ENCODE data around the gene PCDH9. TPM values are rescaled to one million over a fixed set of nuclear protein-coding genes. Genes with fewer than 3 reads are reported as not detected.

PCDH9 gene
- total RNA-seq, 2 donors from 2014 or later = 0.44 to 1.0 TPM

GRCh38 chr13:67062160-67062559 is 168.0 kb downstream of the PCDH9 start:
- no peaks in the 10 kb centered on the region for H3K9me3 ChIP-seq
- no peak overlapping the region for H3K9ac ChIP-seq (ENCODE audit: low read depth in 2 of 2, low read length in 2 of 2)
- H3K4me1 ChIP-seq = no peaks in the 10 kb centered on the region
- H3K27ac ChIP-seq = no peak overlapping the region
- TF ChIP-seq CTCF (IDR thresholded peaks at IDR 0.05) = no peak
- no peaks in the 10 kb centered on the region for H3K36me3 ChIP-seq
- no peaks in the 10 kb centered on the region for H3K27me3 ChIP-seq
- H3K4me3 ChIP-seq = no peak overlapping the region
- DNase-seq = no peak
- intact Hi-C loops (cut with DNase I) = no loop called here

- TF ChIP-seq CTCF (IDR thresholded peaks at IDR 0.05) = no peak
- H3K36me3 ChIP-seq = no peaks in the 10 kb centered on the region
- no peak overlapping the region for H3K9ac ChIP-seq (ENCODE audit: low read depth in 2 of 2, low read length in 2 of 2)
- no peaks in the 10 kb centered on the region for H3K27me3 ChIP-seq
- H3K4me1 ChIP-seq = no peaks in the 10 kb centered on the region
- no peak for DNase-seq
- H3K4me3 ChIP-seq = no peak overlapping the region
- H3K9me3 ChIP-seq = no peaks in the 10 kb centered on the region
- intact Hi-C loops (cut with DNase I) = no loop called here
- no peak overlapping the region for H3K27ac ChIP-seq
Observed at GRCh38 chr13:67061750-67062149, 168.4 kb downstream of the PCDH9 start.

- H3K27ac ChIP-seq = no peak overlapping the region
- H3K9ac ChIP-seq (ENCODE audit: low read depth in 2 of 2, low read length in 2 of 2) = no peak overlapping the region
- no peaks in the 10 kb centered on the region for H3K4me1 ChIP-seq
- no peak for DNase-seq
- no peaks in the 10 kb centered on the region for H3K36me3 ChIP-seq
- no peaks in the 10 kb centered on the region for H3K27me3 ChIP-seq
- TF ChIP-seq CTCF (IDR thresholded peaks at IDR 0.05) = no peak
- no peak overlapping the region for H3K4me3 ChIP-seq
- intact Hi-C loops (cut with DNase I) = no loop called here
- H3K9me3 ChIP-seq = no peaks in the 10 kb centered on the region
Observed at GRCh38 chr13:67052550-67053490, 177.3 kb downstream of the PCDH9 start.

- intact Hi-C loops (cut with DNase I) = no loop called here
- no peak overlapping the region for H3K4me3 ChIP-seq
- no peak overlapping the region for H3K9ac ChIP-seq (ENCODE audit: low read depth in 2 of 2, low read length in 2 of 2)
- no peaks in the 10 kb centered on the region for H3K9me3 ChIP-seq
- no peak for TF ChIP-seq CTCF (IDR thresholded peaks at IDR 0.05)
- H3K36me3 ChIP-seq = no peaks in the 10 kb centered on the region
- no peak for DNase-seq
- no peak overlapping the region for H3K27ac ChIP-seq
- no peaks in the 10 kb centered on the region for H3K4me1 ChIP-seq
- no peaks in the 10 kb centered on the region for H3K27me3 ChIP-seq
Observed at GRCh38 chr13:67049744-67050143, 180.4 kb downstream of the PCDH9 start.

GRCh38 chr13:67048821-67049150 is 181.3 kb downstream of the PCDH9 start:
- no peak for TF ChIP-seq CTCF (IDR thresholded peaks at IDR 0.05)
- no peaks in the 10 kb centered on the region for H3K4me1 ChIP-seq
- no peak overlapping the region for H3K9ac ChIP-seq (ENCODE audit: low read depth in 2 of 2, low read length in 2 of 2)
- H3K36me3 ChIP-seq = no peaks in the 10 kb centered on the region
- H3K4me3 ChIP-seq = no peak overlapping the region
- no peaks in the 10 kb centered on the region for H3K9me3 ChIP-seq
- intact Hi-C loops (cut with DNase I) = no loop called here
- no peak overlapping the region for H3K27ac ChIP-seq
- no peak for DNase-seq
- H3K27me3 ChIP-seq = no peaks in the 10 kb centered on the region
